ENCODE results near the gene C6orf120.

DNA sequence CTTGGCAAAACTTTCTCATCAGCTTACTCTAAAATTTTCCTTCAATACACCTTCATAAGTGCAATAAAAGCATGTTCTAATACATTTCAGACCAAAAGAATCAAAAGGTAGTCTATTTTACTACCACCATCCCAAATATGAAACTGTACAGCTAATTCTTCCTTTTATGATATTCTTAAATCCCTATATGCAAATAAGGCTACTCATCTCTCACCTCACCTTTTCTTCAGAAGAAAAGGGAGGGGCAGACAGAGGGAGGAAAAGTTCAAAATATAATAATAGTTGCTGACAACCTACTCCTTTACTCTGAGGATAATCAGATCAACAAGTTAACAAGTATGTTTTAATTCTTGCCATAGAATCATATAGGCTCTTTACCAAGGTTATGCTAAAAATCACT lies 7.4 kb downstream of the C6orf120 start:
- TF ChIP-seq, protein P1, sequence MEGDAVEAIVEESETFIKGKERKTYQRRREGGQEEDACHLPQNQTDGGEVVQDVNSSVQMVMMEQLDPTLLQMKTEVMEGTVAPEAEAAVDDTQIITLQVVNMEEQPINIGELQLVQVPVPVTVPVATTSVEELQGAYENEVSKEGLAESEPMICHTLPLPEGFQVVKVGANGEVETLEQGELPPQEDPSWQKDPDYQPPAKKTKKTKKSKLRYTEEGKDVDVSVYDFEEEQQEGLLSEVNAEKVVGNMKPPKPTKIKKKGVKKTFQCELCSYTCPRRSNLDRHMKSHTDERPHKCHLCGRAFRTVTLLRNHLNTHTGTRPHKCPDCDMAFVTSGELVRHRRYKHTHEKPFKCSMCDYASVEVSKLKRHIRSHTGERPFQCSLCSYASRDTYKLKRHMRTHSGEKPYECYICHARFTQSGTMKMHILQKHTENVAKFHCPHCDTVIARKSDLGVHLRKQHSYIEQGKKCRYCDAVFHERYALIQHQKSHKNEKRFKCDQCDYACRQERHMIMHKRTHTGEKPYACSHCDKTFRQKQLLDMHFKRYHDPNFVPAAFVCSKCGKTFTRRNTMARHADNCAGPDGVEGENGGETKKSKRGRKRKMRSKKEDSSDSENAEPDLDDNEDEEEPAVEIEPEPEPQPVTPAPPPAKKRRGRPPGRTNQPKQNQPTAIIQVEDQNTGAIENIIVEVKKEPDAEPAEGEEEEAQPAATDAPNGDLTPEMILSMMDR (conservative IDR thresholded peaks at IDR 0.05 in 1 of 2, IDR thresholded peaks at IDR 0.05 in 1 of 2; ENCODE audit: low read depth in 1 of 2, low read length in 2 of 2): no peak
- no peak for TF ChIP-seq EZH2 (IDR thresholded peaks at IDR 0.05; ENCODE audit: low read length, missing control alignments)
